T47D (cell line): ENCODE results near the gene STARD7.
A peak's percentile ranks its signal among the peaks of the same experiment; 100 is the strongest.
"Not testable (repeated sequence)": the region's sequence is repeated elsewhere in the genome, so short reads cannot be mapped to it uniquely, and the experiment has no call there.

Experiments used
- DNase-seq, 2 experiments: peaks; one replicate each; pipeline versions ENCODE4 v3.0.0 to v3.0.0-alpha.2; 2011 to 2012; ENCODE audit warnings: low read depth in 1 of 2, low spot score in 1 of 2
- JUND ChIP-seq: IDR thresholded peaks from 2 replicates; pipeline ENCODE4 v1.6.1; 2012; ENCODE audit warnings: low read depth
- in situ Hi-C: cut with HindIII; loops from 2 replicates; pipeline ENCODE4 v1.10.0; 2016; ENCODE audit warnings: low sequenced_read_pairs, low pct_unique_long_range_greater_than_20kb

Gene STARD7

GRCh38 chr2:96225016-96225533, 16.4 kb upstream of the STARD7 start:
- peak in 1 of 2 experiments; percentile 6 for DNase-seq
- TF ChIP-seq JUND, result no peak
- in situ Hi-C loops, result no loop called here

GRCh38 chr2:96221106-96221505, 12.5 kb upstream of the STARD7 start:
- in situ Hi-C loops, DNase-seq: not testable (repeated sequence)

GRCh38 chr2:96219959-96220358, 11.3 kb upstream of the STARD7 start:
- DNase-seq, in situ Hi-C loops: not testable (repeated sequence)

- in situ Hi-C loops, result no loop called here
- no peak for DNase-seq
- no peak for TF ChIP-seq JUND
Measured at GRCh38 chr2:96218508-96219131, 10.0 kb upstream of the STARD7 start.

GRCh38 chr2:96214554-96214953, 5.9 kb upstream of the STARD7 start:
- TF ChIP-seq JUND, result no peak
- DNase-seq, result no peak
- in situ Hi-C loops, result no loop called here

- no peak for DNase-seq
- in situ Hi-C loops, result no loop called here
- TF ChIP-seq JUND, result no peak
Measured at GRCh38 chr2:96213379-96213778, 4.8 kb upstream of the STARD7 start.

- no peak for TF ChIP-seq JUND
- in situ Hi-C loops, result no loop called here
Measured at GRCh38 chr2:96212339-96212738, 3.7 kb upstream of the STARD7 start.

GRCh38 chr2:96209729-96210085, 1.1 kb upstream of the STARD7 start:
- in situ Hi-C loops, result no loop called here
- TF ChIP-seq JUND, result no peak
- no peak for DNase-seq

More at GRCh38 chr2:96212339-96212738, 3.7 kb upstream of the STARD7 start:
- DNase-seq, result no peak

GRCh38 chr2:96209011-96209728, 543 bp upstream of the STARD7 start:
- DNase-seq, result no peak
- in situ Hi-C loops, result no loop called here
- TF ChIP-seq JUND, result no peak

- no peak for DNase-seq
- TF ChIP-seq JUND, result no peak
- in situ Hi-C loops, result no loop called here
Measured at GRCh38 chr2:96207774-96208142, 869 bp downstream of the STARD7 start.

GRCh38 chr2:96207073-96207773, 1.4 kb downstream of the STARD7 start:
- DNase-seq, result no peak

GRCh38 chr2:96205888-96206287, 2.7 kb downstream of the STARD7 start:
- TF ChIP-seq JUND, result no peak
- in situ Hi-C loops, result no loop called here
- peak in 1 of 2 experiments; percentile 13 for DNase-seq

More at GRCh38 chr2:96207073-96207773, 1.4 kb downstream of the STARD7 start:
- in situ Hi-C loops, result no loop called here
- TF ChIP-seq JUND, result no peak
